HEK293T (cell line): Measurements from ENCODE around the gene TRIP13.
"Not testable (repeated sequence)": the region's sequence is repeated elsewhere in the genome, so short reads cannot be mapped to it uniquely, and the experiment has no call there.

Source experiments
- ARNT ChIP-seq: fragments of 450-650 bp; IDR thresholded peaks from 2 replicates; pipeline ENCODE4 v1.6.1; 2017; ENCODE audit warnings: mild to moderate bottlenecking
- BHLHE40 ChIP-seq: fragments of 450-650 bp; IDR thresholded peaks from 2 replicates; pipeline ENCODE4 v1.6.1; 2016; ENCODE audit warnings: mild to moderate bottlenecking, moderate library complexity, borderline replicate concordance
- ELF4 ChIP-seq: fragments of 450-650 bp; IDR thresholded peaks from 2 replicates; pipeline ENCODE4 v1.6.1; 2017; ENCODE audit warnings: antibody characterized with exemption
- FOXA1 ChIP-seq: fragments of 450-650 bp; IDR thresholded peaks from 2 replicates; pipeline ENCODE4 v1.6.1; 2016; ENCODE audit warnings: mild to moderate bottlenecking
- FOXK2 ChIP-seq: fragments of 450-650 bp; IDR thresholded peaks from 2 replicates; pipeline ENCODE4 v1.6.1; 2016; ENCODE audit warnings: mild to moderate bottlenecking
- HDGF ChIP-seq: fragments of 450-650 bp; IDR thresholded peaks from 2 replicates; pipeline ENCODE4 v1.6.1; 2017; ENCODE audit warnings: antibody characterized with exemption, borderline replicate concordance
- LEF1 ChIP-seq: fragments of 450-650 bp; IDR thresholded peaks from 2 replicates; pipeline ENCODE4 v1.6.1; 2017; ENCODE audit warnings: mild to moderate bottlenecking, borderline replicate concordance
- PKNOX1 ChIP-seq: fragments of 450-650 bp; IDR thresholded peaks from 2 replicates; pipeline ENCODE4 v1.6.1; 2016
- SP1 ChIP-seq: fragments of 450-650 bp; IDR thresholded peaks from 2 replicates; pipeline ENCODE4 v1.6.1; 2017
- SUZ12 ChIP-seq: fragments of 450-650 bp; IDR thresholded peaks from 2 replicates; pipeline ENCODE4 v1.6.1; 2016; ENCODE audit warnings: mild to moderate bottlenecking
- TARDBP ChIP-seq: fragments of 450-650 bp; IDR thresholded peaks from 2 replicates; pipeline ENCODE4 v1.6.1; 2016

GRCh38 chr5:844426-844825 lies 48.3 kb upstream of the TRIP13 start:
- TF ChIP-seq FOXK2, FOXA1, LEF1, TARDBP, SP1, ELF4, PKNOX1, SUZ12, HDGF, BHLHE40, ARNT: not testable (repeated sequence)
